ENCODE data around the gene CDKAL1.

DNA sequence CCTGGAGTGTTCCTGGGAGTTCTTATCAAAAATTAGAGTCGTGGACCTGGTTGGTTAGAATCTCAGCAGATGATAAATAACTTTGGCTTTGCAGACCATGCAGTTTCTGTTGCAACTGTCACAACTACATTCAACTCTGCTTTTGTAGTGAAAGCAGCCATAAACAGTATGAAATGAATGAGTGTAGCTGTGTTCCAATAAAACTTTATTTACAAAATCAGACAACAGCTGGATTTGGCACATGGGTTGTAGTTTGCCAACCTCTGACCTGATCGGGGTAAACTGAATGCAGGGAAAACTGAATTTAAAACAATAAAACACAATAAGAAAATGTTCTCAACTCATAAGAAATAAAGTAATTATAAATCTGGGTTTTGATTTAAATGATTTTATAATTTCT, 513.8 kb downstream of the CDKAL1 start:
- TF ChIP-seq, protein P1, sequence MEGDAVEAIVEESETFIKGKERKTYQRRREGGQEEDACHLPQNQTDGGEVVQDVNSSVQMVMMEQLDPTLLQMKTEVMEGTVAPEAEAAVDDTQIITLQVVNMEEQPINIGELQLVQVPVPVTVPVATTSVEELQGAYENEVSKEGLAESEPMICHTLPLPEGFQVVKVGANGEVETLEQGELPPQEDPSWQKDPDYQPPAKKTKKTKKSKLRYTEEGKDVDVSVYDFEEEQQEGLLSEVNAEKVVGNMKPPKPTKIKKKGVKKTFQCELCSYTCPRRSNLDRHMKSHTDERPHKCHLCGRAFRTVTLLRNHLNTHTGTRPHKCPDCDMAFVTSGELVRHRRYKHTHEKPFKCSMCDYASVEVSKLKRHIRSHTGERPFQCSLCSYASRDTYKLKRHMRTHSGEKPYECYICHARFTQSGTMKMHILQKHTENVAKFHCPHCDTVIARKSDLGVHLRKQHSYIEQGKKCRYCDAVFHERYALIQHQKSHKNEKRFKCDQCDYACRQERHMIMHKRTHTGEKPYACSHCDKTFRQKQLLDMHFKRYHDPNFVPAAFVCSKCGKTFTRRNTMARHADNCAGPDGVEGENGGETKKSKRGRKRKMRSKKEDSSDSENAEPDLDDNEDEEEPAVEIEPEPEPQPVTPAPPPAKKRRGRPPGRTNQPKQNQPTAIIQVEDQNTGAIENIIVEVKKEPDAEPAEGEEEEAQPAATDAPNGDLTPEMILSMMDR (IDR thresholded peaks at IDR 0.05 in 8 of 11, conservative IDR thresholded peaks at IDR 0.05 in 3 of 11), result no peak
- no peak for TF ChIP-seq POLR2A (IDR thresholded peaks at IDR 0.05)

Measured in spleen (tissue), 7 donors.